ENCODE measurements around the gene NXPH2.

DNA sequence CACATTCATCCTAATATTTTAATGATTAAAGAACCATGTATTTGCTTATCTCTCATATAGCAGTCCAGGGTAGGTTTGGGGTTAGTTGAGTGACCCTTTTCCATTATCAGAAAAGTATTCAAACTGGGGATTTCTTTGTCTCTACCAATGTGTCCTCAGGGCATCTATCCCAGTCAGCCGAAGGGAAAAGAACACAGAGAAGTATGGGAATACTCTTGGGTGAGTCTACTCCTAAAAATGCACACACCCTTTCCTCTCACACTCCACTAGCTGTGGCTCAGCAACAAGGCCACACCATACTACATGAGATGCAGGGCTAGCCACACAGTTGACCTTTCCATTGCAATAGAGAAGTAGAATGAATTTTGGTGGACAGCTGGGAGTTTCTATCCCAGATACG lies 114.3 kb downstream of the NXPH2 start:
- TF ChIP-seq, protein P1, sequence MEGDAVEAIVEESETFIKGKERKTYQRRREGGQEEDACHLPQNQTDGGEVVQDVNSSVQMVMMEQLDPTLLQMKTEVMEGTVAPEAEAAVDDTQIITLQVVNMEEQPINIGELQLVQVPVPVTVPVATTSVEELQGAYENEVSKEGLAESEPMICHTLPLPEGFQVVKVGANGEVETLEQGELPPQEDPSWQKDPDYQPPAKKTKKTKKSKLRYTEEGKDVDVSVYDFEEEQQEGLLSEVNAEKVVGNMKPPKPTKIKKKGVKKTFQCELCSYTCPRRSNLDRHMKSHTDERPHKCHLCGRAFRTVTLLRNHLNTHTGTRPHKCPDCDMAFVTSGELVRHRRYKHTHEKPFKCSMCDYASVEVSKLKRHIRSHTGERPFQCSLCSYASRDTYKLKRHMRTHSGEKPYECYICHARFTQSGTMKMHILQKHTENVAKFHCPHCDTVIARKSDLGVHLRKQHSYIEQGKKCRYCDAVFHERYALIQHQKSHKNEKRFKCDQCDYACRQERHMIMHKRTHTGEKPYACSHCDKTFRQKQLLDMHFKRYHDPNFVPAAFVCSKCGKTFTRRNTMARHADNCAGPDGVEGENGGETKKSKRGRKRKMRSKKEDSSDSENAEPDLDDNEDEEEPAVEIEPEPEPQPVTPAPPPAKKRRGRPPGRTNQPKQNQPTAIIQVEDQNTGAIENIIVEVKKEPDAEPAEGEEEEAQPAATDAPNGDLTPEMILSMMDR (IDR thresholded peaks at IDR 0.05; ENCODE audit: extremely low read depth in 1 of 2, insufficient read depth in 1 of 2, low read depth in 1 of 2, low read length in 2 of 2) = no peak
- TF ChIP-seq POLR2AphosphoS5 (IDR thresholded peaks at IDR 0.05; ENCODE audit: insufficient read depth, low read depth, low read length) = no peak
- TF ChIP-seq, protein P2, sequence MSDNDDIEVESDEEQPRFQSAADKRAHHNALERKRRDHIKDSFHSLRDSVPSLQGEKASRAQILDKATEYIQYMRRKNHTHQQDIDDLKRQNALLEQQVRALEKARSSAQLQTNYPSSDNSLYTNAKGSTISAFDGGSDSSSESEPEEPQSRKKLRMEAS (IDR thresholded peaks at IDR 0.05; ENCODE audit: insufficient read depth, insufficient read length) = no peak

Measured in endothelial cell of umbilical vein (primary cell).